ENCODE data around the gene RBMS3.

DNA sequence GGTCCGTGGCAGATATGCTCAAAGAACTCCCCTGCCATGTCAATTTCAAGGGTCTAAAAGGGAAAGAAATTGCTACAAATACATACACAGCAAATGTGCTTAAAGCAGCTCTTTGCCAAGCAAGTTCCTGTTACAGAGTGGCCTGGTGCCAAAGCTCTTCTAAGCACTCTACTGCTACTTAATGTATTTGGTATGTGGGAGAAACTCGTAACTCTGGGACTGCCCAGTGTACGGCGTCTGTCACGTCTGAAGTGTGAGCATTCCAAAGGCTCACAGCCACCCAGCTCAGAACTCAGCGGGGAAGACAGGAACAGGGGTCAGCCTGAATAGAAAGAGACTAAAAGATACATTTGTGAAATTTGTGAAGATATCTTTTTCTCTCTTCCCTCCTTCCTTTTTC, 54.6 kb downstream of the RBMS3 start:
- TF ChIP-seq, protein P1, sequence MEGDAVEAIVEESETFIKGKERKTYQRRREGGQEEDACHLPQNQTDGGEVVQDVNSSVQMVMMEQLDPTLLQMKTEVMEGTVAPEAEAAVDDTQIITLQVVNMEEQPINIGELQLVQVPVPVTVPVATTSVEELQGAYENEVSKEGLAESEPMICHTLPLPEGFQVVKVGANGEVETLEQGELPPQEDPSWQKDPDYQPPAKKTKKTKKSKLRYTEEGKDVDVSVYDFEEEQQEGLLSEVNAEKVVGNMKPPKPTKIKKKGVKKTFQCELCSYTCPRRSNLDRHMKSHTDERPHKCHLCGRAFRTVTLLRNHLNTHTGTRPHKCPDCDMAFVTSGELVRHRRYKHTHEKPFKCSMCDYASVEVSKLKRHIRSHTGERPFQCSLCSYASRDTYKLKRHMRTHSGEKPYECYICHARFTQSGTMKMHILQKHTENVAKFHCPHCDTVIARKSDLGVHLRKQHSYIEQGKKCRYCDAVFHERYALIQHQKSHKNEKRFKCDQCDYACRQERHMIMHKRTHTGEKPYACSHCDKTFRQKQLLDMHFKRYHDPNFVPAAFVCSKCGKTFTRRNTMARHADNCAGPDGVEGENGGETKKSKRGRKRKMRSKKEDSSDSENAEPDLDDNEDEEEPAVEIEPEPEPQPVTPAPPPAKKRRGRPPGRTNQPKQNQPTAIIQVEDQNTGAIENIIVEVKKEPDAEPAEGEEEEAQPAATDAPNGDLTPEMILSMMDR (IDR thresholded peaks at IDR 0.05; ENCODE audit: poor library complexity): no peak
- no peak for TF ChIP-seq EZH2phosphoT487 (IDR thresholded peaks at IDR 0.05; ENCODE audit: low read depth, severe bottlenecking, unreplicated experiment)

Data from hepatocyte (in vitro differentiated cells).